DOHH2 (cell line): ENCODE results near the gene FANCC.

Source experiments
- H3F3A ChIP-seq: fragments of 200-600 bp; sonication (generic), shearing (Covaris generic); 2 replicates; pipeline ENCODE4 v1.6.0; 2016; ENCODE audit warnings: antibody characterized with exemption, mild to moderate bottlenecking; ENCODE audit not compliant: control insufficient read depth, insufficient read depth
- H3K27ac ChIP-seq: fragments of 200-600 bp; sonication (generic); 2 replicates; pipeline ENCODE4 v1.5.1; 2014; ENCODE audit warnings: low read depth, mild to moderate bottlenecking, low read length, moderate library complexity
- H3K27me3 ChIP-seq: fragments of 200-600 bp; sonication (generic); 2 replicates; pipeline ENCODE4 v1.6.1; 2014; ENCODE audit warnings: mild to moderate bottlenecking, low read length, mixed read lengths; ENCODE audit not compliant: control insufficient read depth
- H3K36me3 ChIP-seq: fragments of 200-600 bp; sonication (generic); 2 replicates; pipeline ENCODE4 v1.6.1; 2014; ENCODE audit warnings: mild to moderate bottlenecking, low read length, moderate library complexity, mixed read lengths; ENCODE audit not compliant: control insufficient read depth
- H3K4me1 ChIP-seq: fragments of 200-600 bp; sonication (generic); 2 replicates; pipeline ENCODE4 v1.6.1; 2014; ENCODE audit warnings: mild to moderate bottlenecking, low read length, mixed read lengths; ENCODE audit not compliant: control insufficient read depth
- H3K4me2 ChIP-seq: fragments of 200-600 bp; sonication (generic); 2 replicates; pipeline ENCODE4 v1.6.0; 2014; ENCODE audit warnings: mild to moderate bottlenecking, low read length, moderate library complexity
- H3K4me3 ChIP-seq: fragments of 200-600 bp; sonication (generic); 2 replicates; pipeline ENCODE4 v1.5.1; 2014; ENCODE audit warnings: mild to moderate bottlenecking, low read length, mixed read lengths
- H3K79me2 ChIP-seq: fragments of 200-600 bp; sonication (generic); 2 replicates; pipeline ENCODE4 v1.6.1; 2014; ENCODE audit warnings: mild to moderate bottlenecking, low read length, mixed read lengths; ENCODE audit not compliant: control insufficient read depth
- H3K9me2 ChIP-seq: fragments of 200-600 bp; sonication (generic); replicated peaks from 2 replicates; pipeline ENCODE4 v1.6.1; 2014; ENCODE audit warnings: mild to moderate bottlenecking, low read length, mixed read lengths; ENCODE audit not compliant: control insufficient read depth
- H3K9me3 ChIP-seq: fragments of 200-600 bp; sonication (generic); 2 replicates; pipeline ENCODE4 v1.6.1; 2014; ENCODE audit warnings: antibody characterized with exemption, low read length, mixed read lengths; ENCODE audit not compliant: control insufficient read depth, insufficient read depth
- H4K20me1 ChIP-seq: fragments of 200-600 bp; sonication (generic); 2 replicates; pipeline ENCODE4 v1.6.0; 2014; ENCODE audit warnings: low read depth, mild to moderate bottlenecking, antibody characterized with exemption, low read length, moderate library complexity; ENCODE audit not compliant: control insufficient read depth, insufficient read depth
- CTCF ChIP-seq: fragments of 200-600 bp; sonication (generic); IDR thresholded peaks from one replicate; pipeline ENCODE4 v1.5.1; 2014; ENCODE audit warnings: antibody characterized with exemption, mild to moderate bottlenecking, low read depth, low read length; ENCODE audit not compliant: poor library complexity, severe bottlenecking
- EZH2phosphoT487 ChIP-seq: fragments of 200-600 bp; sonication (generic); IDR thresholded peaks from 2 replicates; pipeline ENCODE4 v1.6.1; 2017; ENCODE audit warnings: borderline replicate concordance, mild to moderate bottlenecking, antibody characterized with exemption, low read length, moderate library complexity, mixed read lengths

Gene FANCC

GRCh38 chr9:95055851-95056551 is 261.5 kb downstream of the FANCC start:
- H3K4me2 ChIP-seq = no peak overlapping the region
- H3K9me2 ChIP-seq = no peaks in the 10 kb centered on the region
- H3K27me3 ChIP-seq = no peaks in the 10 kb centered on the region
- no peaks in the 10 kb centered on the region for H3K36me3 ChIP-seq
- H3K4me3 ChIP-seq = no peak overlapping the region
- H3K27ac ChIP-seq = no peak overlapping the region
- no peaks in the 10 kb centered on the region for H3K79me2 ChIP-seq
- H3K9me3 ChIP-seq = no peaks in the 10 kb centered on the region
- H4K20me1 ChIP-seq = no peaks in the 10 kb centered on the region
- H3K4me1 ChIP-seq = no peaks in the 10 kb centered on the region
- TF ChIP-seq CTCF = no peak
- no peak for TF ChIP-seq EZH2phosphoT487
- no peaks in the 10 kb centered on the region for H3F3A ChIP-seq

DNA sequence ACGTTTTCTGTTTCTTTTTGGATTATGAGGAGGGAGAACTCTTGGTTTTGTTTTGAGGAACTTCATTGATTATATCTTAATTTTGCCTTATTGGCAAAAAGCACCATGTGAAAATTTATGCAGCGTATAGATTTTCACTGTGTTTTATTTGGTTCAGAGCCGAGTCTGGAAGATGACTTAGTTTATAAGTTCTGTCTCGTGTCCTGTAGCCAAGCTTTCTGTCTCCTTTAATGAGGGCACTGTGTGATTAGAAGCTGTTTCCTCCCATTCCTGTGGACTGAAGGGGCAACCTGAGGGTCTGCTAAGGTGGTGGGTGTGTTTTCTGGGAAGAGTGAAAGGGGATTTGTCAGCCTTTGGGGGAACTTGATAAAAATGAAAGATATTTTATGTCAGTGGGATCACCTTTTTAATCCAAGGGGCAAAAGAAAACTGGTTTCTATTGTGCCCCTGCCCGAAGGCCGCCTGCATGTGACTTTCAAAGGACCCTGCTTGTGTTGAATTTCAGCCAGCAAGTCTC is 262.1 kb downstream of the FANCC start:
- Histone ChIP-seq H3F3A (no peaks in the 10 kb centered on the region), H3K4me2 (no peak overlapping the region), H3K9me3 (no peaks in the 10 kb centered on the region), H3K36me3 (no peaks in the 10 kb centered on the region), H3K4me3 (no peak overlapping the region), H3K79me2 (no peaks in the 10 kb centered on the region), H4K20me1 (no peaks in the 10 kb centered on the region), H3K27me3 (peaks cover 2% of the 10 kb centered on the region), H3K4me1 (no peaks in the 10 kb centered on the region), H3K9me2 (no peaks in the 10 kb centered on the region), H3K27ac (no peak overlapping the region)
- no peak for TF ChIP-seq CTCF
- TF ChIP-seq EZH2phosphoT487 = no peak

- no peaks in the 10 kb centered on the region for H3K9me3 ChIP-seq
- H3K9me2 ChIP-seq = no peaks in the 10 kb centered on the region
- no peak overlapping the region for H3K4me3 ChIP-seq
- H3K79me2 ChIP-seq = no peaks in the 10 kb centered on the region
- no peaks in the 10 kb centered on the region for H4K20me1 ChIP-seq
- no peaks in the 10 kb centered on the region for H3K36me3 ChIP-seq
- no peak overlapping the region for H3K27ac ChIP-seq
- H3F3A ChIP-seq = no peaks in the 10 kb centered on the region
- peaks cover 17% of the 10 kb centered on the region for H3K27me3 ChIP-seq
- no peak overlapping the region for H3K4me2 ChIP-seq
- no peak for TF ChIP-seq CTCF
- TF ChIP-seq EZH2phosphoT487 = no peak
- peaks cover 1% of the 10 kb centered on the region; the same call in 1 of the 2 replicates for H3K4me1 ChIP-seq
Observed at GRCh38 chr9:95053611-95054570, 263.6 kb downstream of the FANCC start.
